Keratinocyte (primary cell): ENCODE results near the gene LMTK2. TPM values are rescaled to one million over a fixed set of nuclear protein-coding genes. Genes with fewer than 3 reads are reported as not detected.

ENCODE experiments used
- DNase-seq: peaks from one replicate; pipeline ENCODE4 v3.0.0-alpha.2; 2011; ENCODE audit warnings: low read depth, missing footprints, low spot score
- FAIRE-seq: peaks from 2 replicates; lab custom pipeline; 2011; peaks lifted over from hg19 to GRCh38; lab: Jason Lieb, UNC
- H2AFZ ChIP-seq: 2 replicates; pipeline ENCODE4 v1.6.0; 2012; ENCODE audit warnings: low read length, control low read depth, inconsistent platforms; ENCODE audit not compliant: control insufficient read depth
- H3K27ac ChIP-seq: 2 replicates; pipeline ENCODE4 v1.5.1; 2011; ENCODE audit warnings: low read length; ENCODE audit not compliant: control insufficient read depth, insufficient read depth
- H3K27me3 ChIP-seq: 3 replicates; pipeline ENCODE4 v1.6.0; 2011; ENCODE audit warnings: low read length; ENCODE audit not compliant: control insufficient read depth, insufficient read depth; ENCODE audit errors: extremely low read depth
- H3K36me3 ChIP-seq, 2 experiments: 2 replicates in 1 of 2; 3 replicates in 1 of 2; pipeline ENCODE4 v1.5.1; 2011; ENCODE audit warnings: low read length in 2 of 2, mild to moderate bottlenecking in 1 of 2; ENCODE audit not compliant: control insufficient read depth in 2 of 2, insufficient read depth in 2 of 2; ENCODE audit errors: extremely low read depth in 1 of 2
- H3K4me1 ChIP-seq: 3 replicates; pipeline ENCODE4 v1.5.1; 2011; ENCODE audit warnings: low read length; ENCODE audit not compliant: control insufficient read depth, insufficient read depth; ENCODE audit errors: extremely low read depth
- H3K4me2 ChIP-seq: 3 replicates; pipeline ENCODE4 v1.6.0; 2011; ENCODE audit warnings: low read depth, low read length; ENCODE audit not compliant: control insufficient read depth, insufficient read depth; ENCODE audit errors: extremely low read depth
- H3K4me3 ChIP-seq, 3 experiments: fragments of 200-600 bp in 1 of 3; sonication (generic) in 1 of 3; 2 replicates in 2 of 3; 3 replicates in 1 of 3; pipeline ENCODE4 v1.5.1; 2011 to 2016; ENCODE audit warnings: low read length in 3 of 3, mild to moderate bottlenecking in 3 of 3, control low read depth in 2 of 3, inconsistent platforms in 1 of 3, low read depth in 1 of 3, mixed read lengths in 1 of 3, mixed run types in 1 of 3, moderate library complexity in 1 of 3; ENCODE audit not compliant: control insufficient read depth in 2 of 3, insufficient read depth in 2 of 3; ENCODE audit errors: extremely low read depth in 1 of 3
- H3K79me2 ChIP-seq: 2 replicates; pipeline ENCODE4 v1.6.0; 2012; ENCODE audit warnings: low read length; ENCODE audit not compliant: control insufficient read depth, insufficient read depth
- H3K9ac ChIP-seq: 3 replicates; pipeline ENCODE4 v1.6.0; 2011; ENCODE audit warnings: low read length; ENCODE audit not compliant: control insufficient read depth, insufficient read depth; ENCODE audit errors: extremely low read depth
- H3K9me1 ChIP-seq: 3 replicates; pipeline ENCODE4 v1.6.0; 2011; ENCODE audit warnings: low read length; ENCODE audit not compliant: control insufficient read depth, insufficient read depth; ENCODE audit errors: extremely low read depth
- H3K9me3 ChIP-seq: 2 replicates; pipeline ENCODE4 v1.5.1; 2012; ENCODE audit warnings: low read depth, low read length; ENCODE audit not compliant: control insufficient read depth
- H4K20me1 ChIP-seq: 3 replicates; pipeline ENCODE4 v1.6.0; 2011; ENCODE audit warnings: low read length; ENCODE audit not compliant: control insufficient read depth, insufficient read depth; ENCODE audit errors: extremely low read depth
- CTCF ChIP-seq, 3 experiments: IDR thresholded peaks in 1 of 3; conservative IDR thresholded peaks in 1 of 3; optimal IDR thresholded peaks in 1 of 3; 2 replicates in 2 of 3; 3 replicates in 1 of 3; pipeline versions ENCODE3 to v1.5.1; 2011; ENCODE audit warnings: low read length in 3 of 3, mild to moderate bottlenecking in 3 of 3, moderate library complexity in 2 of 3, control low read depth in 1 of 3, inconsistent platforms in 1 of 3; ENCODE audit not compliant: insufficient read depth in 2 of 3; ENCODE audit errors: extremely low read depth in 1 of 3
- EZH2 ChIP-seq: IDR thresholded peaks from one replicate; pipeline ENCODE4 v1.6.1; 2012; ENCODE audit warnings: inconsistent platforms, mild to moderate bottlenecking, low read length, moderate library complexity
- dilution Hi-C: fragments of 300-500 bp; cut with MboI; formaldehyde crosslinking; loops from one replicate; pipeline ENCODE4 v1.7.0; 2020; ENCODE audit warnings: low sequenced_read_pairs; ENCODE audit not compliant: extremely low pct_ligation_motif_present
- polyA plus RNA-seq, 5 experiments: library from polyadenylated mRNA; depleted of rRNA in 3 of 5; stranded (reverse) in 3 of 5; stranded (forward) in 1 of 5; unstranded in 1 of 5; fragments of >200 nt; gene quantifications; 1 replicate in 1 of 5; 2 replicates in 3 of 5; 3 replicates in 1 of 5; pipeline versions ENCODE4 v1.2.1 to v1.2.3, GENCODE V29; 2011 to 2012; ENCODE audit warnings: missing spikeins in 2 of 5, low read depth in 1 of 5, low replicate concordance in 1 of 5

The LMTK2 gene
- polyA plus RNA-seq, 1 donor (not counting 4 experiments of a cell fraction or from before 2014, with no cell fraction given): 6.6 TPM

- Histone ChIP-seq H3K27me3 (no peaks in the 10 kb centered on the region), H3K4me3 (no peak overlapping the region), H3K27ac (no peak overlapping the region), H3K36me3 (no peaks in the 10 kb centered on the region), H3K4me1 (peaks cover 19% of the 10 kb centered on the region), H3K4me2 (no peak overlapping the region), H3K9me3 (no peaks in the 10 kb centered on the region), H2AFZ (no peak overlapping the region), H3K9me1 (no peaks in the 10 kb centered on the region), H3K9ac (no peak overlapping the region), H3K79me2 (peaks cover 76% of the 10 kb centered on the region), H4K20me1 (peaks cover 3% of the 10 kb centered on the region)
- FAIRE-seq (no peak), DNase-seq (no peak)
- no peak for TF ChIP-seq EZH2
- no peak for TF ChIP-seq CTCF (optimal IDR thresholded peaks at IDR 0.05 in 1 of 3, IDR thresholded peaks at IDR 0.05 in 1 of 3, conservative IDR thresholded peaks at IDR 0.05 in 1 of 3; ENCODE audit: extremely low read depth in 1 of 3, insufficient read depth in 2 of 3, low read length in 3 of 3)
- dilution Hi-C loops: no loop called here
These were observed 9.3 kb downstream of the LMTK2 start for GRCh38 chr7:98115746-98116525.

- Histone ChIP-seq H4K20me1 (peaks cover 3% of the 10 kb centered on the region), H3K27ac (peak overlapping the region; percentile 6), H3K9me1 (no peaks in the 10 kb centered on the region), H3K4me3 (no peak overlapping the region), H3K27me3 (no peaks in the 10 kb centered on the region), H3K4me1 (peaks cover 19% of the 10 kb centered on the region), H2AFZ (no peak overlapping the region), H3K9me3 (no peaks in the 10 kb centered on the region), H3K79me2 (peaks cover 75% of the 10 kb centered on the region), H3K36me3 (no peaks in the 10 kb centered on the region), H3K4me2 (no peak overlapping the region), H3K9ac (no peak overlapping the region)
- dilution Hi-C loops: no loop called here
- DNase-seq (no peak), FAIRE-seq (no peak)
- TF ChIP-seq EZH2: no peak
- no peak for TF ChIP-seq CTCF (optimal IDR thresholded peaks at IDR 0.05 in 1 of 3, IDR thresholded peaks at IDR 0.05 in 1 of 3, conservative IDR thresholded peaks at IDR 0.05 in 1 of 3; ENCODE audit: extremely low read depth in 1 of 3, insufficient read depth in 2 of 3, low read length in 3 of 3)
These were observed 10.2 kb downstream of the LMTK2 start for GRCh38 chr7:98116656-98117461.
